Stimulated activated CD4-positive, alpha-beta T cell treated with anti-CD3 and anti-CD28 coated beads, Interleukin-15, amount 100 ng/mL, for 48 hours (primary cell): ENCODE measurements around the gene SYNGR3.
"Not testable (repeated sequence)": the region's sequence is repeated elsewhere in the genome, so short reads cannot be mapped to it uniquely, and the experiment has no call there.

Experiments
- DNase-seq, 2 donors: peaks; one replicate each; pipeline ENCODE4 v3.0.0-alpha.2; 2020; ENCODE audit warnings: low read depth in 2 of 2

Gene SYNGR3

GRCh38 chr16:2009164-2009711 is 19.5 kb downstream of the SYNGR3 start:
- DNase-seq = no peak

- DNase-seq = peak; percentile 56 to 69
Observed at GRCh38 chr16:2009791-2010510, 20.2 kb downstream of the SYNGR3 start, which contains the start of gene ZNF598. Gene ZNF598 (minus strand): TSS chr16:2009821.

- DNase-seq = not testable (repeated sequence)
Observed at GRCh38 chr16:2011726-2012125, 22.0 kb downstream of the SYNGR3 start.

- no peak for DNase-seq
Observed at GRCh38 chr16:2013527-2013926, 23.8 kb downstream of the SYNGR3 start.

GRCh38 chr16:2015117-2015946 is 25.6 kb downstream of the SYNGR3 start:
- DNase-seq = no peak

GRCh38 chr16:2015947-2016208 is 26.1 kb downstream of the SYNGR3 start:
- no peak for DNase-seq

GRCh38 chr16:2016407-2016922 is 26.7 kb downstream of the SYNGR3 start:
- no peak for DNase-seq

- DNase-seq = no peak
Observed at GRCh38 chr16:2019518-2019920, 29.7 kb downstream of the SYNGR3 start, which contains the start of gene NPW. Gene NPW (plus strand): TSS chr16:2019785.

GRCh38 chr16:2019921-2020831 is 30.4 kb downstream of the SYNGR3 start:
- no peak for DNase-seq

- DNase-seq = no peak
Observed at GRCh38 chr16:2022723-2023091, 32.9 kb downstream of the SYNGR3 start.

- peak; percentile 85 to 94 for DNase-seq
Observed at GRCh38 chr16:2023092-2024031, 33.6 kb downstream of the SYNGR3 start.

GRCh38 chr16:2024032-2024420 is 34.3 kb downstream of the SYNGR3 start:
- DNase-seq = no peak

GRCh38 chr16:2025251-2025650 is 35.5 kb downstream of the SYNGR3 start:
- DNase-seq = no peak

- no peak for DNase-seq
Observed at GRCh38 chr16:2025878-2026460, 36.2 kb downstream of the SYNGR3 start.

GRCh38 chr16:2026461-2027023 is 36.8 kb downstream of the SYNGR3 start, which contains the start of gene NHERF2:
Gene NHERF2 (plus strand): TSS chr16:2026902. CDS start chr16:2027006, 104 bp downstream.
- DNase-seq = no peak

GRCh38 chr16:2027024-2028010 is 37.5 kb downstream of the SYNGR3 start:
- DNase-seq = no peak

- no peak for DNase-seq
Observed at GRCh38 chr16:2028146-2028545, 38.4 kb downstream of the SYNGR3 start.

GRCh38 chr16:2028620-2029220 is 39.0 kb downstream of the SYNGR3 start:
- no peak for DNase-seq
